Neural progenitor cell (in vitro differentiated cells): ENCODE measurements around the gene PLIN4.

Experiments used
- CTCF ChIP-seq: fragments of 200-600 bp; sonication (generic); IDR thresholded peaks from 2 replicates; pipeline ENCODE4 v1.5.1; 2017; ENCODE audit warnings: antibody characterized with exemption, mild to moderate bottlenecking
- EZH2phosphoT487 ChIP-seq: fragments of 200-600 bp; sonication (generic); IDR thresholded peaks from 2 replicates; pipeline ENCODE4 v1.6.1; 2017; ENCODE audit warnings: antibody characterized with exemption

GRCh38 chr19:4455719-4456475, 62.4 kb downstream of the PLIN4 start:
- TF ChIP-seq EZH2phosphoT487, result no peak
- no peak for TF ChIP-seq CTCF
